HG03060 (cell line): ENCODE data around the gene LPCAT1.
"Not testable (repeated sequence)": the region's sequence is repeated elsewhere in the genome, so short reads cannot be mapped to it uniquely, and the experiment has no call there.

ENCODE experiments used
- ATAC-seq: cut with Tn5 transposase; IDR thresholded peaks from one replicate; pipeline ENCODE4 v1.9.1; 2021; ENCODE audit warnings: low read depth, moderate number of reproducible peaks; ENCODE audit not compliant: unreplicated experiment

Gene LPCAT1

DNA sequence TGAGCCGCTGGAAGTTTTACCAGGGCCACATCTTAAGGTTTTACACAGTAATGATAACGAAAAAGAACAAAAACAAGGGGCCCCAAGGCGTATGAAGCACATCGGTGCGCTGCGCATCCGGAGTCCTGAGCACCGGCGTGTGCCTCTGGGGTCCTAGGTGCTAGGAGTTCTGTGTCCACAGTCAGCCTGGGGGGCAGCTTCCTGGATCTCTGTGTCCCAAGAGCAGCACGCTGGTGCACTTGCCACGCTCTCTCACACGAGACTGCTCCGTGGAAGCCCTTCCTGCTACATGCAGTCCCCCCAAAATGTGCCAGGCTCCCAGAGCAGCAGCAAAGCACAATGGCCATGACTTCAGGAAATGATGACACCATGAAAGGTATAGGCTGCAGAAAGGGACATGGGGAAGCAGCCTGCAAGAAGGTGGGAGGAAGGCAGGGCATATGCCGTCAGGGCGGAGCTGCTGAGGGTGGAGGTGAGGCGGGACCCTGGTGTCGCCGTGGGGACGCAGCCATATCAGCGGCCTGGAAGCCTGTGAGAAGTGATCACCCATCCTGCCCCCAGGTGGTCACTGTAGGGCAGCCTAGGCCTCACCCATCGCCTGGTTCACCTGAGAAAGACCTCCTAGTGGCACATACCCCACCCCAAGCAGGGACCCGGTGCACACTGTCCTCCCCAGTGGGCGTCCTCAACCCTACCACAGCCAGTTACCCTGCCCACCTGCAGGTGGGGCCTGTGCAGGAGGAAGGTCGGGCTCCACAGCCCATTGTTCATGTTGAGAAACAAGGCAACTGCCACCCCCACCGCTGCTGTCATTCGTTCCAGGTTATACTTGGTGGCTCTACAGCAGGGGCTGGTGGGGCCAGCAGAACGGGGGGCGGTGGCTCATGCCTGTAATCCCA lies 54.9 kb downstream of the LPCAT1 start:
- no peak for ATAC-seq

DNA sequence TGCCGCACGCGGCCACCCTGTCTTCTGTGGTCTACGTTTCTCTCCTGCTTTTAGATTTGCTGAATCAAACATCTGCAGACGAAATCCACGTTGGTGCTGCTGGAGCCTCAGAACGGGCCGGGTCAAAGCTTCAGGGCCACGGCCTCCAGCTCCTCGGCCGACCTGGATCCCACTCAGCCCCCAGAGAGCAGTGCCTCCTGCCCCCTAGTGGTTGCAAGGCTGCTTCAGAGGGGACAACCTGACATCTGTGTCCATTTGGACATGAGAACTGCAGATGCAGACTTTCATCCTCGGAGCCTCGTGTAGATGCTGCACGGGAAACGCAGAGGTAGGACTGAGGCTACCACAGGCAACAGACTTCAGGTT lies 55.5 kb downstream of the LPCAT1 start:
- ATAC-seq = no peak

DNA sequence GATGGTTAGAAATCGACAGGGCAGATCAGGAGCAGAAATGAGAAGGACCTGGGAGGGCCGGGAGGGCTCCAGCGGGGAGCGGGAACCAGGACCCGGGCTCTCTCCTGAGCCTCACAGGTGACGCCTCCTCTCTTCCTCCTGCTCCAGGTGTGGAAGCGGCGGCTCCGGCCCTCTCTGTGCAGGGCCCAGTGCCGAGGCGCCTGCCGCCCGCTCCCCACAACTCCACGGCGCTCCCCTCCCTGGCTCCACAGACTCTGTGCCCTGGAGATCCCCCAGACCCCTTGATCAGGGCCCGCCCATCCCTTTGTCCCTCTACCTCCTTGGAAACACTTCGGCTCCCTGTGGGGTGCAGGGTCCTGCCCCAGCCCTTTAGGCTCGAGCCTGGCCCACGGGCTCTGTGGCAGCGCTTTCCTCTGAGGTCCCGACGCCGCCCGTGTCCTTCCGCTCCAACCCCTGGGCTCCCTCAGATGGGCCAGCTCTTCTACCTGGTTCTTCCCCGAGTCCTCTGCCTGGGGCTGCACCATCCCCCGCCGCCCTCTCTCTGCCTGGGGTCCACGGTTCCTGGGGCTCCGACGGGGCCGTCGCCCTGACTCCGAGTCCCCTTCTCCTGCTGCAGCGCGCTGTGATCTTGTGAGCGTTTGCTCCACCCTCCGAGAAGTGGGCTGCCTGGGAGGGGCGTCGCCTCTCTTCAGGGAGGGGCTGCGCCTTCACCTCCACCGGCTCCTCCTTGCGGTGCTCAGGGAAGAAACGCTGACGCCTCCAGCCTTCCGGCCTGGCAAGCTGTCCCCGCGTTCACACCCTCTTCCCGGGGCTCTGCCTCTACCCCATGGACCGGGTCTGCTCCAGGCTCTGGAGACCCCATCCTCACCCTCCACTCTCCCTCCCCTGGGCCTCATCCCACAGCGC lies 56.2 kb downstream of the LPCAT1 start:
- no peak for ATAC-seq

DNA sequence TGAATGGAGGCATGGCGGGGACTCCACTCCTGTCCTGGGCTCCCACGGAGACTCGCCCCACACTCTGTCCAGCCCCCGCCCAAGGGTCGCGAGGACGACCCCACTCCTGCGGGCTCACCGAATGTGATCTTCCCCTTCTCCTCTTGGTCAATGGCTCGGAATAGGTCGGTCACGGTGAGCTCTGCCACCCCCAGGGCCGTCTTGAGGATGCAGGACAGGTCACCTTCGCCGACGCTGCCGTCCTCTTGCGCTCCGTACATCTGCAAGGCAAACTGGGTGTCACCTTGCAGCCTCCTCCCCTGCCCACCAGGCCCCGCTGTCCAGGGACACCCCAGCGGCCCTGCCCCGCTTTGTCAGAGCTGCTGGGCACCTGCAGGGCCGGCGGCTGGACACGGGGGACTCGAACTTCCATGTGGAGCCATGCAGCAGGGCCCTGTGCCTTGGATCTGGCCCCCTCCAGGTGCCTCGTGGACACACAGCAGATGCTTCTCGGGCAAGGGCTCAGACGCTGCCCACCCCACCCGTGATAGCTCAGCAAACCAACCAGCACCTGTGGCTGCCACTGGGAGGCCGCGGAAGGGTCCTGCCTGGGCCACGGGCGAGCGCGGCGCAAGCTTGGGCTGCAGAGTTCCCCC lies 57.0 kb downstream of the LPCAT1 start:
- no peak for ATAC-seq

DNA sequence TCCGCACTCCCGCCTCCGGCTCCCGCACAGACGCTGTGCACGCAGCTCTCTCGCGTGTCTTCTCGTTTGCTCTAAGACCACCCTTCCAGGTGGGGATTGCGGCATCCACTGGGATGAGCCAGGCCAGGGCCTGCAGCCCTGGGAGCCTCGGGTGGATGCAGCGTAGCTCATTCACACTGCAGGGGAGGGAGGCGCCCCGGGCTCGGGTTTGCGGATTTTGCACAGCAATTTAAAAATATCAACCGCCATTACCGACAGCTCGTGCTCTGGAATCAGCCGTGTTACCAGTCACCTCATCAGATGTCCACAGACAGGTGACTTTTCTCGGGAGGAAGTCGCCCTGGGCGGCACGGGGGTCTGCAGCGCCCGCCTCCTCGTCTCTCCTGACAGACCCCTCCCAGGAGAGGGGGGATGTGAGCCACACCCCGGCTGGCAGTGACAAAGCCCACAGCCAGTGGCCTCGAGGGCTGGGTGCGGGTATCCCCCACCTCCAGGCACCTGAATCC lies 57.7 kb downstream of the LPCAT1 start:
- no peak for ATAC-seq

DNA sequence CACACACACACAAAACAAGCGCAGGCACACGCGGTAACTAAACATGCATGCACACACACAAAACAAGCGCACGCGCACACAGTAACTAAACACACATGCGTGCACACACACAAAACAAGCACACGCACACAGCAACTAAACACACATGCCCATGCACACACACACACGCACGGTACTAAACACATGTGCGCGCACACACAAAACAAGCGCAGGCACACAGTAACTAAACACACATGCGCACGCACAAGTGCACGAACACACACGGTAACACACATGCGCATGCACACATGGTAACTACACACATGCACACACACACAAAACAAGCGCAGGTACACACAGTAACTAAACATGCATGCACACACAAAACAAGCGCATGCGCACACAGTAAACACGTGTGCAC lies 58.6 kb downstream of the LPCAT1 start:
- ATAC-seq = no peak

GRCh38 chr5:1464511-1464910 lies 59.2 kb downstream of the LPCAT1 start:
- no peak for ATAC-seq

GRCh38 chr5:1464096-1464446 lies 59.7 kb downstream of the LPCAT1 start:
- ATAC-seq = no peak

DNA sequence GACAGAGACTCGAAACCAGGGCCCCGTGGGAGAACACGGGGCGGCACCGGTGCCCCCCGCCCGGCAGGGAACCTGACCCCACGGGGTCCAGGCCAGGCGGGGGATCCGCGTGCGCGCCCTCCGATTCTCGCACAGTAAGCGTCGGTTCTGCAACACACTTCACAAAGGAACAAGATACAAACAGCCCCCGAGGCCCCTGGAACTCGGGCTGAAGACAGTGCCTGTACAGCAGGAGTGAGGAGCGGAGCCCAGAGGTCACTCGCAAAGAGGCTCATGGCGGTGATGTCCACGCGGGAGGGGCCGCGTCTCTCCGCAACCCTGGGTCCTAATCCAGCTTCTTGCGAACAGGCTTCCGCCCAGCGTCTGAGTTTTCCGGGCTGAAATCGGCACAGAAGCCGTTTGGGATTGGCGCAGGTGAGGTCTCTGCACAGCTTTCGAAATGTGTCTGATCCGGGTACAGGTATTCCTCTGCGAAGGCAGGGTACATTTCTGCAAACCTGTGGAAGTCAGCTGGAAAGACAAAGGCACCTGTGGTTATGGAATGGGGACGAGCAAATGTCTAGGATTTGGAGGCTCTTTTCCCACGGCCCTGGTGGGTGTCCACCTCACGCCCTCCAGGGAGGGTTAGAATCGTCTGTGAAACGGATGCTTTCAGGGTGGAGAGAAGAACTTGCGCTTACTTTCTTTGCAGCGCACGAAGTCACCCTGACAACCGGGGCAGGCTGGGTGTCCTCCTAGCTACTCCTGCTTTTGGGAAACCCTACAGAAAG lies 60.2 kb downstream of the LPCAT1 start:
- no peak for ATAC-seq

GRCh38 chr5:1462358-1462757 lies 61.4 kb downstream of the LPCAT1 start:
- ATAC-seq = no peak

DNA sequence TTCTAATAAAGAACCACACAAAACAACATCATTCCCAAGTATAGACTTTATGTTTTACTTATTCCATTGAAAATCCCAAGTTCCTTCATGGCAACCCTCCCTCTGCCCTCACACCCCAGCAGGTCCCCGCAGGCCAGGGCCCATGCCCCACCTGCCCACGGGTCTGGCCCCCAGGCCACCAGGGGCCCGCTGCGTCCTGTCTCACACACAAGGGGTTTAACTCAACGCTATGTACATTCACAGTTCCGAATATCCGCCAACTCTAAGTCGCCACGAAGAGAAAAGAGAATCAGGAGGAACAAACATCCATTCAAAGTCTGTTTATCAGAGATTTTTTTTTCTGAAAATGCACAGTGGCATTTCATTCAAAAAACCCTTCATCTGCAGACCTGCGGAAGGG lies 62.4 kb downstream of the LPCAT1 start:
- no peak for ATAC-seq

DNA sequence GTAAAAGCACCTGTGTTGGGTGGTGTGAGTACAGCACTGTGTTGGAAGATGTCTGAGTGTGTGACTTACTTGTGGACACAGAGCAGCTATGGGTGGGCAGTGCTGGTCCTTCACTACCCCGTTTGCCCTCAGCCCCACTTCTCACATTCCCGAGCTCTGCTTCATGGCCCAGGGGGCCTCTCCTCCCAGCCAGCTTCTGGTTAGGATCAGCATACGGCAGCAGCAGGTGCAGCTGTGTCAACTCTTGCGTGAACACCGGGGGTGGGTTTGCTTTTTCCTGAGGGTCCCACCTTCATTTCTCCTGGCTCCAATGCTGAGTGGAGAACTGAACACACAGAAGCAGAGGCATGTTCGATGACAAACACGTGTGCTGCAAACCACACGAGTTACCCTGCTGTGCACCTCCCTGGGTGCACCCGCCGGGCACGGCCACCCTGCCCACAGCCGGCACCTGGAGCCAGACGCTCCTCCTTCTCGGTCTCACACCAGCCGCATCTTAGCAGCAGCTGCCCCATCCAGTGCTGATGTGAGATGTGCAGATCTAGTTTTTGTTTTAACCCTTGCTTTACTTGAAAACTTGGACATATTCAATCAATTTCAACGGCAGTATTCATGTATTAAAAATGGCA lies 63.6 kb downstream of the LPCAT1 start:
- ATAC-seq = no peak

- ATAC-seq = not testable (repeated sequence)
Measured at GRCh38 chr5:1459435-1459834, 64.3 kb downstream of the LPCAT1 start.

DNA sequence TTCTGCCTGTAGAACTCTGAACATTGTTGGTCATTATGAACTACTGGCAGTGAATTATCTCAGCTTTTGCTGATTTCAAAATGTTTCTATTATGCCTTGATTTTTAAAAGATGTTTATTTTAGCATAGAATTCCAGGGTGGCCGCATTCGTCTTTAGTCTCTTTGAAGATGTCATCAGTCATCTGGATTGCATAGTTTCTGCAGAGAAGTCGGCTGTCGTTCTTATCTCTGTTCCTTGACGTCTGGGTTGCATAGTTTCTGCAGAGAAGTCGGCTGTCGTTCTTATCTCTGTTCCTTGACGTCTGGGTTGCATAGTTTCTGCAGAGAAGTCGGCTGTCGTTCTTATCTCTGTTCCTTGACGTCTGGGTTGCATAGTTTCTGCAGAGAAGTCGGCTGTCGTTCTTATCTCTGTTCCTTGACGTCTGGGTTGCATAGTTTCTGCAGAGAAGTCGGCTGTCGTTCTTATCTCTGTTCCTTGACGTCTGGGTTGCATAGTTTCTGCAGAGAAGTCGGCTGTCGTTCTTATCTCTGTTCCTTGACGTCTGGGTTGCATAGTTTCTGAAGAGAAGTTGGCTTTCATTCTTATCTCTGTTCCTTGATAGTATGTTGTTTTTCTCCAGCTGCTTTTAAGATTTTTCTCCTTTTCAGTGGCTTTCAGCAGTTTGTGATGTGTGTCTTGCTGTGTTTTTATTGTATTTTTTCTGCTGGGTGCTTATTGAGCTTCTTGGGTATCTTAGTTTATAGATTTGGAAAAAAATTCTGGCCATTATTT lies 67.5 kb downstream of the LPCAT1 start:
- ATAC-seq = not testable (repeated sequence)

GRCh38 chr5:1453613-1454012 lies 70.1 kb downstream of the LPCAT1 start:
- ATAC-seq = no peak

- no peak for ATAC-seq
Measured at GRCh38 chr5:1449081-1449630, 74.6 kb downstream of the LPCAT1 start.

DNA sequence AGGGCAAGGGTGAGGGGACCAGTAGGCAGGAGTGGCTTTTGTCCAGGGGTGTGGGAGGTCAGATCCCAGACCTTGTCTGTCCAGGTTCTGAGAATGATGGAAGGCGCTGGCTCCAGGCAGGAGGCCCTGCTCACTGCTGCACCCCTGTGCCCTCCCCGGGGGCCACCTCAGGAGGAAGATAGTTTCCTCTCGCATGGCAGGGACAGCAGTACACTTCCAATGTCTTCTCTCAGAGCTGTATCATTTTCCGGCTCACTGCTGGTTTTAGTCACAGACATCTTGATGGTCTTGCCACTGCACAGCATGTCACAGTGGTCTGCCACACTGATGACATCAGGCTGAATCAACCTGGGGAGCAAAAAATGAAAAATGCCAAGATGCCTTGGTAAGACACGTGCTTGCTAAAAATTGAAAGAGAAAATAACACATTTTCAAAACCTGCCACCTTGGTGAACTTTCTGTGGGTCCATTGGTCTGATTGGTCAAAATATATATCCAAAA lies 75.2 kb downstream of the LPCAT1 start:
- no peak for ATAC-seq

DNA sequence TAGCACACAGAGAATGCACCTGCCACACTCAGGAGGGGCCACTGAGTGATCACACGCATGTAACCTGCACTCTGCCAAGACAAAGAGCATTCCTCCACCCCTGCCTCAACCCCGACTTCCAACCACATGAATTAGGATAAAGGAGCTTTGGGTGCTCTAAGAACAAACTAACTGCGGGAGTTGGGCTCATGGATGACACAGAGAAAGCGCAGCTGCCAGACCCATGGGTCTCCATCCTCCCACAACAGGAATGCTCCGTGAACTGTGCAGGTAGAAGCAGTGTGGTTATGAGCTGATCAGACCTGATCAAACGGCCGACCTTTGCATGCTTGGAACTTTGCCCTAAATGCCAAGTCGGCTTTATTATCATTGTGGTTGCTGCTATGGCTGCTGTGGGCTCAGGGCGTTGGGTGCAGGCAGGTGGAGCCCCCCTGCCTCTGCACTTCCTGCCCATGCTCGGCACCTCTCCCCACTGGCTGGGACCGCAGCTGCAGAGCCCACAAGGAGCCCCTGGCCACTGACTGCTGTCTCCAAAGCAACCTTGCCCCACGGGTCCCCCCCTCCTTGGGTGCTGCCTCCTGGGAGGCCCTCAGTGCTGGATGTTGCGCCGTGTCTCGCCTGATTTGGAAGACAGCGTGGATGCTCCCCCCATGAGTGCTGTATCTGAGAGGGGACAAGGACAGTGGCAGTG lies 75.9 kb downstream of the LPCAT1 start:
- no peak for ATAC-seq
